ENCODE data around the gene LGI1. TPM values are rescaled to one million over a fixed set of nuclear protein-coding genes. Genes with fewer than 3 reads are reported as not detected.
"Not testable (repeated sequence)": the region's sequence is repeated elsewhere in the genome, so short reads cannot be mapped to it uniquely, and the experiment has no call there.

LGI1 gene
- total and polyA plus RNA-seq, 10 donors: 0.16 TPM; not detected in 9

DNA sequence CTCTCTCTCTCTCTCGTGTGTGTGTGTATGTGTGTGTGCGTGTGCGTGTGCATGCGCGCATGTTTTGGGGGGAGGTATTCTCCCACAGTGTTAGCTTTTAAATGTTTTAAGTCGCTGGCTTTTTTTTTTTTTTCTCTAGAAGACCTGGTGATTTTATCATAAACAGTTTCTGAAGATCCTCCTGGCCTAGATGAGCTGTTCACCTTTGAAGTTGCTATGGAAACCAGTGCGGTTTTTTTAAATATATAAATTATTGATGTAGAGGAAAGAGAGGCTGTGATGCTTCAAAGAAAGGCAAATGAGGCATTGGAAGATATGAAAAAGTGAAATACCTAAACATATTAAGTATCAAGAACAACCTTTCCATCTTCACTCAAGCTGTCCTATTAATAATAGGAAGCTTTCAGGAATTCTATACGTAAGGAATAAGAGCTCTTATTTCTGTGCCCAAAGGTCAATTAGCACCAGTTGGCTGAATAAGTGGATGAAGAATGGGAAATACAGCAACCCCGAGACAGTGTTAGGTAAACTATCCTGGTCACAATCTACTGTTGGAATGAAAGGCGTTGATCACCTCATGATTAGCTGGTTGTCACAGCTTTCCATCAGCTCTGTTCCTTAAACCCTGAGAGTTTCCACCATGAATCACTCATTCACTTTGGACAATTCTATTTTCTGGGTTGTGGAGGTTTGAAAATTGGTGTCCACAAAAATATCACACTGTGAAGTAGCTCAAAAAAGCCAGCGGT, 69.5 kb downstream of the LGI1 start:
- H3K4me1 ChIP-seq: no peaks in the 10 kb centered on the region
- no peak for TF ChIP-seq POLR2A (IDR thresholded peaks at IDR 0.05)
- TF ChIP-seq, protein P1, sequence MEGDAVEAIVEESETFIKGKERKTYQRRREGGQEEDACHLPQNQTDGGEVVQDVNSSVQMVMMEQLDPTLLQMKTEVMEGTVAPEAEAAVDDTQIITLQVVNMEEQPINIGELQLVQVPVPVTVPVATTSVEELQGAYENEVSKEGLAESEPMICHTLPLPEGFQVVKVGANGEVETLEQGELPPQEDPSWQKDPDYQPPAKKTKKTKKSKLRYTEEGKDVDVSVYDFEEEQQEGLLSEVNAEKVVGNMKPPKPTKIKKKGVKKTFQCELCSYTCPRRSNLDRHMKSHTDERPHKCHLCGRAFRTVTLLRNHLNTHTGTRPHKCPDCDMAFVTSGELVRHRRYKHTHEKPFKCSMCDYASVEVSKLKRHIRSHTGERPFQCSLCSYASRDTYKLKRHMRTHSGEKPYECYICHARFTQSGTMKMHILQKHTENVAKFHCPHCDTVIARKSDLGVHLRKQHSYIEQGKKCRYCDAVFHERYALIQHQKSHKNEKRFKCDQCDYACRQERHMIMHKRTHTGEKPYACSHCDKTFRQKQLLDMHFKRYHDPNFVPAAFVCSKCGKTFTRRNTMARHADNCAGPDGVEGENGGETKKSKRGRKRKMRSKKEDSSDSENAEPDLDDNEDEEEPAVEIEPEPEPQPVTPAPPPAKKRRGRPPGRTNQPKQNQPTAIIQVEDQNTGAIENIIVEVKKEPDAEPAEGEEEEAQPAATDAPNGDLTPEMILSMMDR (IDR thresholded peaks at IDR 0.05 in 8 of 11, conservative IDR thresholded peaks at IDR 0.05 in 3 of 11): no peak
- no peak for TF ChIP-seq POLR2AphosphoS5 (IDR thresholded peaks at IDR 0.05)
- peaks cover 0 to 4% (median 0%) of the 10 kb centered on the region in 7 donors for H3K27me3 ChIP-seq (replicated peaks in 1 of 7)
- H3K9me3 ChIP-seq: no peaks in the 10 kb centered on the region
- no peak overlapping the region for H3K27ac ChIP-seq
- DNase-seq: no peak
- no peaks in the 10 kb centered on the region for H3K36me3 ChIP-seq
- intact Hi-C loops (cut with DNase I; ENCODE audit: low total_unique reads): no loop called here
- 75 to 91% (median 90%) methylated on average over 11 of the region's 11 CpGs for WGBS, 5 donors
- no peak overlapping the region for H3K4me3 ChIP-seq

DNA sequence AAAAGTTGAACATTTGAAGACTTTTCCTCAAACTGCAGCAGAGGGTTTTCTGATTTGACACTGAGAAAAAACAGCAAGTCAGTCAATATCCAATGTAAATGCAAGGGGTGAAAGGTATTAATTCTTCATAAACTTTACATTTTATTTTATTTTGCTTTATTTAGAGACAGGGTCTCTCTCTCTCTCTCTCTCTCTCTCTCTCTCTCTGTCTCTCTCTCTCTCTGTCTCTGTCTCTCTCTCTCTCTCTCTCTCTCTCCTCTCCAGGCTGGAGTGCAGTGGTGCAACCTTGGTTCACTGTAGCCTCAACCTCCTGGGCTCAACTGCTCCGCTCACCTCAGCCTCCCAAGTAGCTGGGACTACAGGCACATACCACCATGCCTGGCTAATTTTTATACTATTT, 73.3 kb downstream of the LGI1 start:
- H3K4me3 ChIP-seq; H3K27me3 ChIP-seq (replicated peaks in 1 of 7); H3K36me3 ChIP-seq; H3K27ac ChIP-seq; DNase-seq; intact Hi-C loops (cut with DNase I; ENCODE audit: low total_unique reads); H3K4me1 ChIP-seq: not testable (repeated sequence)
- peaks cover 0 to 20% (median 14%) of the 10 kb centered on the region in 8 donors for H3K9me3 ChIP-seq
- WGBS, 5 donors: 93 to 100% (median 95%) methylated on average over 1 of the region's 1 CpG

DNA sequence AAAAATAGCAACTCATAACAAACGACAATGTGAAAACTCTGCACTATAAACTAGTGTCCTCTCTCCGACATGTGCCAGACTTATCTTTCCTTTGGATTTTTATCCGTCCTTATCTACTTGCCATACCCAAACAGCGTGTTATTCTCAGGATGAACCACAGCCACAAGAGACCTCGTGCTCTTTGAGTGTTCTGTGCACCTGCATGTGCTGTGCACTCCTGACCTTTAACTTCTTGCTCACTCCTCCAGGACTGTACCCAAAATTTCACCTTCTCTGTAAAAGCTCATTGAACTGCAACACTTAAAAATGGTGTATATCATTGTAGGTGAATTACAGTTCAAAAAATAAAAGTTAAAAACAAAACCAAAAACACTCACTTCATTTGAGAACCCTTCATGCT, 78.0 kb downstream of the LGI1 start:
- Histone ChIP-seq H3K4me1 (no peaks in the 10 kb centered on the region), H3K36me3 (no peaks in the 10 kb centered on the region), H3K9me3 (peaks cover 0 to 20% (median 14%) of the 10 kb centered on the region in 8 donors), H3K27ac (no peak overlapping the region), H3K27me3 (replicated peaks in 1 of 7) (no peaks in the 10 kb centered on the region), H3K4me3 (no peak overlapping the region)
- no peak for DNase-seq
- intact Hi-C loops (cut with DNase I; ENCODE audit: low total_unique reads): no loop called here
- WGBS, 5 donors: 58 to 92% (median 75%) methylated on average over 5 of the region's 5 CpGs
- no peak for TF ChIP-seq POLR2A (IDR thresholded peaks at IDR 0.05)
- TF ChIP-seq POLR2AphosphoS5 (IDR thresholded peaks at IDR 0.05): no peak
- TF ChIP-seq, protein P1 (IDR thresholded peaks at IDR 0.05 in 8 of 11, conservative IDR thresholded peaks at IDR 0.05 in 3 of 11): no peak

DNA sequence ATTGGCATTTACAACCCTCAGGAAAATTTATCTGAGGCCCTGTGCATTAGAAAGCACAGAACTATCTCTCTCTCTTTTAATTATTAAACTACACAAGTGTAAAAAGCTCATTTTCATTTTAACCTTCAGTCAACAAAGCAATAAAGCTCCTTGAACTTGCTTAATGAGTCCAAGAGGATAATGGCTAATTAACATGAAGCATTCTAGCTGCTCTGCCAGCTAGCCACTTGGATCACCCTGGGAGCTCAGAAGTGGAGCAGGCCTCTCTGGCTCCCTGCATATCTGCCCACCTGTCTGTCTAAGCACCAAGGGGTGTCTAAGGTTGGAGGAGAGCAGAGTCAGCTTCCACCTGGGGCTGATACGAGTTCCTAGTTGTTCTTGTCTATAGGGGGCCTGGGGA, 80.1 kb downstream of the LGI1 start:
- WGBS, 5 donors: 73 to 91% (median 86%) methylated on average over 1 of the region's 1 CpG
- Histone ChIP-seq H3K36me3 (no peaks in the 10 kb centered on the region), H3K27me3 (replicated peaks in 1 of 7) (no peaks in the 10 kb centered on the region), H3K27ac (no peak overlapping the region), H3K4me3 (no peak overlapping the region), H3K4me1 (no peaks in the 10 kb centered on the region), H3K9me3 (peaks cover 0 to 18% (median 14%) of the 10 kb centered on the region in 8 donors)
- intact Hi-C loops (cut with DNase I; ENCODE audit: low total_unique reads): no loop called here
- TF ChIP-seq, protein P1 (IDR thresholded peaks at IDR 0.05 in 8 of 11, conservative IDR thresholded peaks at IDR 0.05 in 3 of 11): no peak
- TF ChIP-seq POLR2A (IDR thresholded peaks at IDR 0.05) (no peak), POLR2AphosphoS5 (IDR thresholded peaks at IDR 0.05) (no peak)
- DNase-seq: no peak
